AG09309 (cell line): Measurements from ENCODE around the gene MPZL1.

Experiments used
- DNase-seq: peaks from one replicate; pipeline ENCODE4 v3.0.0-alpha.2; 2010; ENCODE audit warnings: low read depth
- H3K4me3 ChIP-seq: 2 replicates; pipeline ENCODE4 v1.5.1; 2011; ENCODE audit warnings: mild to moderate bottlenecking, low read depth, low read length, moderate library complexity; ENCODE audit not compliant: control insufficient read depth
- CTCF ChIP-seq: IDR thresholded peaks from 2 replicates; pipeline ENCODE4 v1.5.1; 2011; ENCODE audit warnings: mild to moderate bottlenecking, low read depth, low read length, inconsistent platforms; ENCODE audit not compliant: insufficient read depth, control insufficient read depth; ENCODE audit errors: missing control alignments

Gene MPZL1

GRCh38 chr1:167693425-167694045, 28.2 kb upstream of the MPZL1 start:
- no peak for DNase-seq
- no peak for TF ChIP-seq CTCF

DNA sequence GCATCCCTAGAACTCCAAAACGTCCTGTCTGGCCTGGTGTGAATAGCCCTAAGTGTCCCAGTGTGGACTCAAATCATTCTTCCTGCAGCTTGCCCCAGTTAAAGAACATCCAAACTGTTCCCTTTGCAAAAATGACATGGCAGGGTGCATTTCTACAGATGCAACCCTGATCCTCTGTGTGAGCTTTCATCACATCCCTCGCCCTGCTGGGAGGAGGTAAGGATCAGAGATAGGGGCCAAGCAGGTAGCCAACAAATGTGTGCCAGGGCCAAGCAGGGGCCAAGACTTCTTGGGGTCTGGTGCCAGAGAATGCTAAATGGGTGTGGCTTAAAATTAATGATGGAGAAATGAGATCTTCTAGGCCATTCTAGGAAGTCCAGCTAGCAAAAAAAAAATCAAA, 27.1 kb upstream of the MPZL1 start:
- H3K4me3 ChIP-seq, result no peak overlapping the region
- DNase-seq, result no peak
- TF ChIP-seq CTCF, result no peak

More at GRCh38 chr1:167693425-167694045, 28.2 kb upstream of the MPZL1 start:
- H3K4me3 ChIP-seq, result no peak overlapping the region

GRCh38 chr1:167695147-167695546, 26.6 kb upstream of the MPZL1 start:
- no peak overlapping the region for H3K4me3 ChIP-seq
- TF ChIP-seq CTCF, result no peak
- no peak for DNase-seq

- no peak for TF ChIP-seq CTCF
- no peak for DNase-seq
Measured at GRCh38 chr1:167695756-167696561, 25.8 kb upstream of the MPZL1 start.

GRCh38 chr1:167697667-167698141, 24.1 kb upstream of the MPZL1 start:
- DNase-seq, result no peak
- TF ChIP-seq CTCF, result no peak
- no peak overlapping the region for H3K4me3 ChIP-seq

More at GRCh38 chr1:167695756-167696561, 25.8 kb upstream of the MPZL1 start:
- H3K4me3 ChIP-seq, result no peak overlapping the region

DNA sequence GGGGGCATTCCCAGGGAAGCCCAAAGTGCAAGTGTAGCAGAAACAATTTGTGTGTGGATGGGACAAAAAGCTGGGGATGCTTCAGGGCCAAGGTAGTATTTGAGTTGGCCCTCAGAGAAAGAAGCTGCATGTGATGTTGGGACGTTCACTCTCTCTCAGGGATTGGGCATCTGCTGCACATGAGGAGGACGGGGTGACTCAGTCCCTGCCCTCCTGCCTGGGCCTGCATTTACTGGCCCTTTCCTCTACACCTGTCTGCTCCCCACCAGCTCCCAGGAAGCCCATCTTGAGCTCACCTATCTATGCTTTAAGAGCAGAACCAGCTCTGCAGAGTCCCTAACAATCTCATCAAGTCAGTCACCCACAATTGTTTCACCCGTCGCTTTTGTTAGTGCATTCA, 23.5 kb upstream of the MPZL1 start:
- TF ChIP-seq CTCF, result no peak
- no peak for DNase-seq
- no peak overlapping the region for H3K4me3 ChIP-seq
